H1 (cell line): ENCODE results near the gene KCNJ10. TPM values are rescaled to one million over a fixed set of nuclear protein-coding genes. Genes with fewer than 3 reads are reported as not detected.

Source experiments
- CTCF ChIA-PET: fragments of 300-600 bp; sonication (Branson Sonifier 250); formaldehyde crosslinking; loops from one replicate; lab custom pipeline; 2021; ENCODE audit not compliant: partially characterized antibody; lab: Charles Lee
- POLR2A ChIA-PET: fragments of 300-600 bp; sonication (Branson Sonifier 250); formaldehyde crosslinking; loops from one replicate; lab custom pipeline; 2021; ENCODE audit warnings: inconsistent platforms; ENCODE audit not compliant: partially characterized antibody; lab: Charles Lee
- DNase-seq, 2 experiments: peaks; one replicate each; pipeline versions ENCODE4 v3.0.0 to v3.0.0-alpha.2; 2010 to 2022; ENCODE audit warnings: low spot score in 2 of 2, low read depth in 1 of 2, mixed read lengths in 1 of 2
- FAIRE-seq: peaks from 2 replicates; lab custom pipeline; 2011; peaks lifted over from hg19 to GRCh38; lab: Jason Lieb, UNC
- H2AFZ ChIP-seq: 2 replicates; pipeline ENCODE4 v1.8.1; 2012; ENCODE audit warnings: low read length, inconsistent platforms
- H2AK5ac ChIP-seq: 2 replicates; pipeline ENCODE4 v1.6.1; 2013; ENCODE audit warnings: low read depth, low read length
- H2BK120ac ChIP-seq: replicated peaks from 2 replicates; pipeline ENCODE3; 2013; ENCODE audit warnings: low read depth, low read length, inconsistent platforms
- H2BK12ac ChIP-seq: 2 replicates; pipeline ENCODE4 v1.6.1; 2013; ENCODE audit warnings: low read depth, low read length
- H2BK15ac ChIP-seq: 2 replicates; pipeline ENCODE4 v1.6.1; 2013; ENCODE audit warnings: low read length
- H2BK20ac ChIP-seq: 2 replicates; pipeline ENCODE4 v1.6.1; 2013; ENCODE audit warnings: low read length
- H2BK5ac ChIP-seq: 2 replicates; pipeline ENCODE4 v1.6.1; 2013; ENCODE audit warnings: low read depth, low read length
- H3K14ac ChIP-seq: 2 replicates; pipeline ENCODE4 v1.6.1; 2013; ENCODE audit warnings: inconsistent platforms; ENCODE audit not compliant: insufficient read length
- H3K18ac ChIP-seq: 2 replicates; pipeline ENCODE4 v1.6.1; 2013; ENCODE audit warnings: low read length; ENCODE audit errors: extremely low read depth
- H3K23ac ChIP-seq: 2 replicates; pipeline ENCODE4 v1.6.1; 2013; ENCODE audit warnings: inconsistent platforms; ENCODE audit not compliant: insufficient read length
- H3K23me2 ChIP-seq: 2 replicates; pipeline ENCODE4 v1.6.1; 2013; ENCODE audit warnings: low read depth, low read length
- H3K27ac ChIP-seq: 2 replicates; pipeline ENCODE4 v1.6.1; 2011; ENCODE audit warnings: low read depth, low read length, inconsistent platforms
- H3K27me3 ChIP-seq, 4 experiments: replicated peaks in 1 of 4; 1 replicate in 1 of 4; 2 replicates in 3 of 4; pipeline versions ENCODE4 v1.6.1 to v1.8.1; 2011 to 2013; ENCODE audit warnings: low read length in 3 of 4, mild to moderate bottlenecking in 3 of 4, inconsistent platforms in 2 of 4, mixed read lengths in 2 of 4, moderate library complexity in 1 of 4; ENCODE audit not compliant: control insufficient read depth in 3 of 4, insufficient read depth in 3 of 4; ENCODE audit errors: extremely low read depth in 1 of 4
- H3K36me3 ChIP-seq, 4 experiments: 2 replicates each; pipeline versions ENCODE4 v1.6.1 to v1.8.1; 2011 to 2013; ENCODE audit warnings: mild to moderate bottlenecking in 4 of 4, low read length in 3 of 4, moderate library complexity in 2 of 4, control low read depth in 1 of 4, inconsistent platforms in 1 of 4; ENCODE audit not compliant: insufficient read depth in 4 of 4, control insufficient read depth in 2 of 4
- H3K4ac ChIP-seq: replicated peaks from 2 replicates; pipeline ENCODE3; 2013; ENCODE audit warnings: low read length, low read depth, mixed read lengths, inconsistent platforms; ENCODE audit not compliant: insufficient read length
- H3K4me1 ChIP-seq, 4 experiments: replicated peaks in 1 of 4; 1 replicate in 1 of 4; 2 replicates in 3 of 4; pipeline versions ENCODE4 v1.6.1 to v1.8.1; 2011 to 2013; ENCODE audit warnings: low read length in 3 of 4, inconsistent platforms in 2 of 4, mixed read lengths in 1 of 4; ENCODE audit not compliant: insufficient read depth in 4 of 4, control insufficient read depth in 3 of 4
- H3K4me2 ChIP-seq, 2 experiments: 2 replicates each; pipeline versions ENCODE4 v1.6.1 to v1.8.1; 2011 to 2013; ENCODE audit warnings: low read depth in 2 of 2, low read length in 2 of 2, control low read depth in 1 of 2, inconsistent platforms in 1 of 2, mild to moderate bottlenecking in 1 of 2; ENCODE audit not compliant: insufficient read depth in 1 of 2
- H3K4me3 ChIP-seq, 4 experiments: fragments of 200-600, 300-600 bp in 1 of 4; sonication (generic), shearing (Covaris generic), sonication (Bioruptor Twin) in 1 of 4; 2 replicates each; pipeline versions ENCODE4 v1.5.1 to v1.8.1; 2011 to 2016; ENCODE audit warnings: low read length in 4 of 4, low read depth in 3 of 4, control low read depth in 2 of 4, inconsistent platforms in 2 of 4, mild to moderate bottlenecking in 2 of 4, mixed read lengths in 1 of 4, moderate library complexity in 1 of 4; ENCODE audit not compliant: insufficient read depth in 2 of 4; ENCODE audit errors: extremely low read depth in 1 of 4
- H3K56ac ChIP-seq: replicated peaks from 2 replicates; pipeline ENCODE3; 2013; ENCODE audit warnings: low read depth, mild to moderate bottlenecking, mixed read lengths, low read length, inconsistent platforms; ENCODE audit not compliant: insufficient read length
- H3K79me1 ChIP-seq: 2 replicates; pipeline ENCODE4 v1.6.1; 2013; ENCODE audit warnings: low read depth, low read length, control low read depth
- H3K79me2 ChIP-seq, 2 experiments: 2 replicates each; pipeline versions ENCODE4 v1.6.1 to v1.8.1; 2012 to 2013; ENCODE audit warnings: low read length in 2 of 2, mild to moderate bottlenecking in 2 of 2, inconsistent platforms in 1 of 2; ENCODE audit not compliant: insufficient read depth in 2 of 2, control insufficient read depth in 1 of 2
- H3K9ac ChIP-seq, 4 experiments: replicated peaks in 1 of 4; 1 replicate in 1 of 4; 2 replicates in 3 of 4; pipeline versions ENCODE4 v1.6.1 to v1.8.1; 2011 to 2013; ENCODE audit warnings: low read depth in 3 of 4, low read length in 3 of 4, control low read depth in 2 of 4, mild to moderate bottlenecking in 2 of 4, moderate library complexity in 2 of 4, inconsistent platforms in 1 of 4; ENCODE audit errors: extremely low read depth in 1 of 4
- H3K9me3 ChIP-seq, 2 experiments: 2 replicates each; pipeline versions ENCODE4 v1.6.1 to v1.8.1; 2012 to 2013; ENCODE audit warnings: mild to moderate bottlenecking in 2 of 2, moderate library complexity in 2 of 2, control low read depth in 1 of 2, inconsistent platforms in 1 of 2, low read depth in 1 of 2, low read length in 1 of 2, mixed read lengths in 1 of 2; ENCODE audit not compliant: insufficient read depth in 2 of 2
- H4K20me1 ChIP-seq, 2 experiments: replicated peaks in 1 of 2; 2 replicates each; pipeline versions ENCODE3 to v1.8.1; 2011 to 2013; ENCODE audit warnings: inconsistent platforms in 2 of 2, low read length in 2 of 2, mild to moderate bottlenecking in 1 of 2; ENCODE audit not compliant: insufficient read depth in 2 of 2, control insufficient read depth in 1 of 2
- H4K5ac ChIP-seq: 2 replicates; pipeline ENCODE4 v1.6.1; 2013; ENCODE audit warnings: low read length, low read depth, mixed read lengths, inconsistent platforms; ENCODE audit not compliant: insufficient read length
- H4K8ac ChIP-seq: 2 replicates; pipeline ENCODE4 v1.8.0; 2013; ENCODE audit warnings: mild to moderate bottlenecking, moderate library complexity, low read length, inconsistent platforms; ENCODE audit not compliant: insufficient read depth; ENCODE audit errors: extremely low read depth
- H4K91ac ChIP-seq: replicated peaks from 2 replicates; pipeline ENCODE3; 2013; ENCODE audit warnings: low read length, mixed read lengths, inconsistent platforms; ENCODE audit not compliant: insufficient read length
- ASH2L ChIP-seq: fragments of 200-600, 300-600 bp; sonication (generic); IDR thresholded peaks from one replicate; pipeline ENCODE4 v1.7.1; 2017; ENCODE audit warnings: low read length
- PHF8 ChIP-seq: fragments of 200-600 bp; sonication (generic); conservative IDR thresholded peaks from 2 replicates; pipeline ENCODE4 v1.7.1; 2012; ENCODE audit warnings: low read depth, mild to moderate bottlenecking, inconsistent platforms, low read length, moderate library complexity
- TAF1 ChIP-seq: IDR thresholded peaks from 2 replicates; pipeline ENCODE4 v1.6.1; 2011; ENCODE audit warnings: mild to moderate bottlenecking, low read depth, low read length
- TEAD4 ChIP-seq: IDR thresholded peaks from 2 replicates; pipeline ENCODE4 v1.6.1; 2012; ENCODE audit warnings: low read depth, low read length, inconsistent platforms, mixed read lengths
- WGBS, 2 experiments: shearing (Covaris generic) in 1 of 2; methylation state at CpG; one replicate each; pipeline versions ENCODE4 v1.1.6 to v1.1.7; 2013 to 2015; ENCODE audit warnings: low lambda C conversion rate in 2 of 2, mixed read lengths in 2 of 2, inconsistent platforms in 1 of 2, low coverage in 1 of 2, missing lambda C conversion rate in 1 of 2; ENCODE audit not compliant: insufficient replicate concordance in 2 of 2, insufficient coverage in 1 of 2, insufficient read length in 1 of 2; ENCODE audit errors: extremely low coverage in 1 of 2, missing lambda C conversion rate in 1 of 2; 5-methylcytosine and 5-hydroxymethylcytosine counted together
- polyA plus RNA-seq, 7 experiments: library from polyadenylated mRNA; depleted of rRNA in 3 of 7; stranded (reverse) in 5 of 7; unstranded in 2 of 7; fragments of >200 nt in 5 of 7; fragments of 200-250 nt in 2 of 7; gene quantifications; 1 replicate in 5 of 7; 2 replicates in 1 of 7; 4 replicates in 1 of 7; pipeline versions ENCODE4 v1.2.1 to v1.2.3, GENCODE V29; 2011 to 2013; ENCODE audit warnings: missing spikeins in 2 of 7, mixed read lengths in 2 of 7
- total RNA-seq: library from RNA; stranded (reverse); fragmentation: NEBNext Ultra II Directional; extraction: Animal tissue kit (Norgen Biotek cat#: 25700); gene quantifications from 2 replicates; pipeline ENCODE4 v1.2.1, GENCODE V29; 2021

The KCNJ10 gene
- total and polyA plus RNA-seq, 2 of the 8 experiments (the other 6 are each of a cell fraction or from before 2014, with no cell fraction given): 1.7 to 2.4 TPM

DNA sequence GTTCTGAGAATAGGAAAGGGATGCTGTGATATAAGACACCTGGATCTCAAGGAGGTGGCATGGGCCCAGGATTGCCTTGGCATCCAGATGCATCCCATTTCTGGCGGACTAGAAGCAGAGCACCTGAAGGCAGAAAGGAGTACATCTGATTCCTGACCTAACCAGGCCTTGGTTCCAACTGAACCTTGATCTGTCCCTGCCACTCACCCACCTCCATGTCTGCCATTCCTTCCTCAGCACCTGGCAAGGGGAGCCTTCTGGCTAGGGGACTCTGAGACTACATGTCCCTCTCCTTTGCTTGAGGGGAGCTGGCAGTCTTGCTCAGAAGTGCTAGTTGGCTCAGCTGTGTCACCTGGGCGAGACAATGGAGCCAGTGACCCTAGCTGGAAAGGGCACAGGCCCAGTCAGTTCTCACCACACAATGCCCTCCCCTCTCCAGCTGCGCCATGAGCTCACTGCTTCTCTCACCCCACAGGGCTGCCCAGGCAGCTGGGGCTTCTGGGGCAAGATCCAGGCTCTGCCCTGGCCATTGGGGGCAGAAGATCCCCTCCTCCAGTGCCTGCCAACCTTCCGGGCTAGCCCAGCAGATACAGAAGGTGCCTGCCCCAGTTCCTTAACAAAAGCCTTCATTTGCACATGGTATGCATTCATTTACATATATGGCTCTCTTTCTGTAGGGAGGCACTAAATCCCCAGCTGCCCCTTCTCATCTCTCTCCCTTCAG, 25.6 kb upstream of the KCNJ10 start:
- peak overlapping the region; percentile 87 for H3K27ac ChIP-seq
- H2AK5ac ChIP-seq: peak overlapping the region; percentile 91
- FAIRE-seq: peak; percentile 82
- peak overlapping the region in 1 of 4 experiments; percentile 48; a peak in 3 of 7 replicates for H3K9ac ChIP-seq
- H4K91ac ChIP-seq: peak overlapping the region; percentile 96
- CTCF ChIA-PET: interaction anchor here (0.8 to 50.1 kb wide), 12 partner anchors 10 to 157 kb away, joined by 3 to 1874 read pairs (median 4); partner anchors contain the start of genes KCNJ10 and KCNJ9
- H3K79me2 ChIP-seq: peaks cover 0 to 36% of the 10 kb centered on the region in 2 experiments; a peak in 2 of 4 replicates
- no peaks in the 10 kb centered on the region; a peak in 1 of 4 replicates for H3K9me3 ChIP-seq
- peak overlapping the region; percentile 7 for H3K56ac ChIP-seq
- POLR2A ChIA-PET: interaction anchor here (0.9 to 5.1 kb wide), 14 partner anchors 9 to 167 kb away, joined by 3 to 39 read pairs (median 5); partner anchors contain the start of genes ATP1A2, DCAF8, KCNJ10 and KCNJ9
- H3K36me3 ChIP-seq: peaks cover 10 to 35% (median 22%) of the 10 kb centered on the region in 4 experiments
- 0 out of 2 replicates have a peak overlapping the region, but pooled peaks have one; percentile 71 for H4K8ac ChIP-seq
- peak in 1 of 2 experiments; percentile 60 for DNase-seq
- H3K23ac ChIP-seq: no peak overlapping the region
- peak overlapping the region; percentile 11 for H3K14ac ChIP-seq
- no peaks in the 10 kb centered on the region for H3K27me3 ChIP-seq
- H2BK5ac ChIP-seq: peak overlapping the region; percentile 97; the same call in 1 of the 2 replicates
- H4K20me1 ChIP-seq: peaks cover 0 to 4% of the 10 kb centered on the region in 2 experiments
- H2BK20ac ChIP-seq: peak overlapping the region; percentile 91
- H2BK120ac ChIP-seq: peak overlapping the region; percentile 24
- no peak overlapping the region for H2AFZ ChIP-seq
- H3K23me2 ChIP-seq: peaks cover 19% of the 10 kb centered on the region
- peak overlapping the region; percentile 66; the same call in 1 of the 2 replicates for H2BK15ac ChIP-seq
- 63% methylated on average over 4 of the region's 4 CpGs; no CpG with 5 or more reads in 1 of the 2 experiments for WGBS, 2 experiments
- peak overlapping the region; percentile 93 for H3K4ac ChIP-seq
- H4K5ac ChIP-seq: peak overlapping the region; percentile 69
- peak overlapping the region; percentile 71 to 96 for H3K4me2 ChIP-seq
- H3K79me1 ChIP-seq: peaks cover 14% of the 10 kb centered on the region
- peak overlapping the region in 2 of 4 experiments; percentile 10 to 92; a peak in 2 of 8 replicates for H3K4me3 ChIP-seq
- H3K4me1 ChIP-seq: peaks cover 9 to 38% (median 29%) of the 10 kb centered on the region in 4 experiments
- peak overlapping the region; percentile 99 for H2BK12ac ChIP-seq
- peak overlapping the region; percentile 98 for H3K18ac ChIP-seq
- 0 out of 2 replicates have a peak, but pooled peaks have one; percentile 32 for TF ChIP-seq TAF1
- peak; percentile 51; the same call in 1 of the 2 replicates for TF ChIP-seq TEAD4
- peak; percentile 52 for TF ChIP-seq ASH2L
- no peak for TF ChIP-seq PHF8
